GM12801 (cell line): ENCODE data around the gene TLN1.

Experiments
- CTCF ChIP-seq: IDR thresholded peaks from one replicate; pipeline ENCODE4 v1.5.1; 2011; ENCODE audit warnings: control low read depth; ENCODE audit not compliant: insufficient read length; ENCODE audit errors: extremely low read depth

Gene TLN1

GRCh38 chr9:35718721-35719511 lies 13.1 kb downstream of the TLN1 start:
- TF ChIP-seq CTCF = no peak

GRCh38 chr9:35717132-35717870 lies 14.7 kb downstream of the TLN1 start:
- no peak for TF ChIP-seq CTCF

GRCh38 chr9:35716230-35716629 lies 15.8 kb downstream of the TLN1 start:
- TF ChIP-seq CTCF = no peak

GRCh38 chr9:35714579-35715252 lies 17.3 kb downstream of the TLN1 start:
- no peak for TF ChIP-seq CTCF

- TF ChIP-seq CTCF = no peak
Measured at GRCh38 chr9:35714123-35714522, 17.9 kb downstream of the TLN1 start.

GRCh38 chr9:35713578-35713977 lies 18.4 kb downstream of the TLN1 start:
- TF ChIP-seq CTCF = no peak

- TF ChIP-seq CTCF = no peak
Measured at GRCh38 chr9:35712762-35713400, 19.1 kb downstream of the TLN1 start.
